CD14-positive monocyte (primary cell): Measurements from ENCODE around the gene SH3BP5L. TPM values are rescaled to one million over a fixed set of nuclear protein-coding genes. Genes with fewer than 3 reads are reported as not detected.

ENCODE experiments used
- DNase-seq, 3 donors: peaks; one replicate each; pipeline ENCODE4 v3.0.0-alpha.2; 2011 to 2022
- H2AFZ ChIP-seq: 2 replicates; pipeline ENCODE4 v1.6.0; 2012; ENCODE audit warnings: mild to moderate bottlenecking, low read depth, low read length, inconsistent platforms; ENCODE audit not compliant: insufficient read depth, poor library complexity, severe bottlenecking
- H3K27ac ChIP-seq, 2 donors: 1 replicate in 1 of 2; 2 replicates in 1 of 2; pipeline ENCODE4 v1.5.1; 2012 to 2013; ENCODE audit warnings: low read length in 2 of 2, control low read depth in 1 of 2, inconsistent platforms in 1 of 2, low read depth in 1 of 2, mild to moderate bottlenecking in 1 of 2
- H3K27me3 ChIP-seq, 2 donors: one replicate each; pipeline versions ENCODE4 v1.6.0 to v1.6.1; 2011 to 2013; ENCODE audit warnings: low read length in 2 of 2; ENCODE audit not compliant: control insufficient read depth in 2 of 2, insufficient read depth in 2 of 2
- H3K36me3 ChIP-seq, 2 donors: replicated peaks in 1 of 2; 1 replicate in 1 of 2; 2 replicates in 1 of 2; pipeline versions ENCODE4 v1.5.1 to v1.6.1; 2012 to 2013; ENCODE audit warnings: low read length in 2 of 2, control low read depth in 1 of 2, inconsistent platforms in 1 of 2, mild to moderate bottlenecking in 1 of 2; ENCODE audit not compliant: insufficient read depth in 2 of 2, control insufficient read depth in 1 of 2
- H3K4me1 ChIP-seq, 2 donors: 1 replicate in 1 of 2; 2 replicates in 1 of 2; pipeline versions ENCODE4 v1.5.1 to v1.6.1; 2012 to 2013; ENCODE audit warnings: low read length in 2 of 2, control low read depth in 1 of 2, inconsistent platforms in 1 of 2, mild to moderate bottlenecking in 1 of 2, moderate library complexity in 1 of 2; ENCODE audit not compliant: insufficient read depth in 2 of 2, control insufficient read depth in 1 of 2
- H3K4me2 ChIP-seq: replicated peaks from 2 replicates; pipeline ENCODE3; 2012; ENCODE audit warnings: low read length, moderate library complexity, mild to moderate bottlenecking; ENCODE audit not compliant: poor library complexity, severe bottlenecking; ENCODE audit errors: extremely low read depth
- H3K4me3 ChIP-seq, 3 experiments: fragments of 200-600 bp in 1 of 3; sonication (generic) in 1 of 3; replicated peaks in 1 of 3; 1 replicate in 2 of 3; 2 replicates in 1 of 3; pipeline ENCODE4 v1.5.1; 2011 to 2013; ENCODE audit warnings: low read length in 3 of 3, mild to moderate bottlenecking in 3 of 3, control low read depth in 2 of 3, low read depth in 2 of 3, inconsistent platforms in 1 of 3, moderate library complexity in 1 of 3
- H3K79me2 ChIP-seq: 2 replicates; pipeline ENCODE4 v1.6.0; 2012; ENCODE audit warnings: mild to moderate bottlenecking, control low read depth, inconsistent platforms, low read length, moderate library complexity; ENCODE audit not compliant: insufficient read depth
- H3K9ac ChIP-seq: 2 replicates; pipeline ENCODE4 v1.6.0; 2017; ENCODE audit warnings: low read length, mild to moderate bottlenecking; ENCODE audit not compliant: insufficient read depth, poor library complexity, severe bottlenecking
- H3K9me3 ChIP-seq, 2 donors: replicated peaks in 1 of 2; 1 replicate in 1 of 2; 2 replicates in 1 of 2; pipeline versions ENCODE4 v1.5.1 to v1.6.1; 2012 to 2013; ENCODE audit warnings: low read length in 2 of 2, control low read depth in 1 of 2; ENCODE audit not compliant: control insufficient read depth in 1 of 2, insufficient read depth in 1 of 2
- H4K20me1 ChIP-seq: 2 replicates; pipeline ENCODE4 v1.6.0; 2012; ENCODE audit warnings: mild to moderate bottlenecking, low read length, control low read depth, moderate library complexity; ENCODE audit not compliant: insufficient read depth
- H3K27ac Mint-ChIP-seq, 7 donors: one replicate each; pipeline ENCODE4 v1.8.0; 2020; ENCODE audit warnings: mild to moderate bottlenecking in 7 of 7, mixed read lengths in 7 of 7, moderate library complexity in 6 of 7, inconsistent platforms in 2 of 7
- H3K27me3 Mint-ChIP-seq, 3 donors: one replicate each; pipeline ENCODE4 v1.8.0; 2021 to 2022; ENCODE audit warnings: low read depth in 3 of 3, mild to moderate bottlenecking in 3 of 3, mixed read lengths in 3 of 3, moderate library complexity in 3 of 3, inconsistent platforms in 1 of 3
- H3K36me3 Mint-ChIP-seq, 2 donors: one replicate each; pipeline ENCODE4 v1.8.0; 2020; ENCODE audit warnings: mixed read lengths in 2 of 2, inconsistent platforms in 1 of 2, mild to moderate bottlenecking in 1 of 2
- H3K4me1 Mint-ChIP-seq: one replicate; pipeline ENCODE4 v1.8.0; 2020; ENCODE audit warnings: mild to moderate bottlenecking, mixed read lengths
- H3K4me3 Mint-ChIP-seq, 2 donors: one replicate each; pipeline ENCODE4 v1.8.0; 2020; ENCODE audit warnings: mild to moderate bottlenecking in 2 of 2, mixed read lengths in 2 of 2, moderate library complexity in 1 of 2
- H3K9me3 Mint-ChIP-seq, 7 donors: one replicate each; pipeline ENCODE4 v1.8.0; 2020 to 2022; ENCODE audit warnings: mixed read lengths in 7 of 7, mild to moderate bottlenecking in 6 of 7, moderate library complexity in 6 of 7, inconsistent platforms in 2 of 7
- WGBS: methylation state at CpG from one replicate; pipeline ENCODE4 v1.1.5; 2013; ENCODE audit warnings: missing lambda C conversion rate; ENCODE audit not compliant: insufficient coverage; 5-methylcytosine and 5-hydroxymethylcytosine counted together
- intact Hi-C, 2 donors: fragments of 100-400 bp; cut with micrococcal nuclease; formaldehyde crosslinking; loops; one replicate each; pipeline versions ENCODE4 v1.15.0 to v1.15.1; 2023
- polyA plus RNA-seq, 3 donors: library from polyadenylated mRNA; depleted of rRNA in 1 of 3; unstranded in 2 of 3; stranded (reverse) in 1 of 3; fragments of 300-500 nt in 2 of 3; fragments of >200 nt in 1 of 3; fragmentation: Illumina TruSeq in 2 of 3; gene quantifications; 1 replicate in 2 of 3; 2 replicates in 1 of 3; pipeline ENCODE4 v1.2.3, GENCODE V29; 2012 to 2021
- TF ChIP-seq, protein P1 (sequence below): fragments of 200-600 bp; IDR thresholded peaks from one replicate; pipeline ENCODE4 v1.8.0; 2022; ENCODE audit warnings: antibody characterized with exemption, mild to moderate bottlenecking

The SH3BP5L gene
- polyA plus RNA-seq, 3 donors = 4.0 to 15.7 (median 4.3) TPM

DNA sequence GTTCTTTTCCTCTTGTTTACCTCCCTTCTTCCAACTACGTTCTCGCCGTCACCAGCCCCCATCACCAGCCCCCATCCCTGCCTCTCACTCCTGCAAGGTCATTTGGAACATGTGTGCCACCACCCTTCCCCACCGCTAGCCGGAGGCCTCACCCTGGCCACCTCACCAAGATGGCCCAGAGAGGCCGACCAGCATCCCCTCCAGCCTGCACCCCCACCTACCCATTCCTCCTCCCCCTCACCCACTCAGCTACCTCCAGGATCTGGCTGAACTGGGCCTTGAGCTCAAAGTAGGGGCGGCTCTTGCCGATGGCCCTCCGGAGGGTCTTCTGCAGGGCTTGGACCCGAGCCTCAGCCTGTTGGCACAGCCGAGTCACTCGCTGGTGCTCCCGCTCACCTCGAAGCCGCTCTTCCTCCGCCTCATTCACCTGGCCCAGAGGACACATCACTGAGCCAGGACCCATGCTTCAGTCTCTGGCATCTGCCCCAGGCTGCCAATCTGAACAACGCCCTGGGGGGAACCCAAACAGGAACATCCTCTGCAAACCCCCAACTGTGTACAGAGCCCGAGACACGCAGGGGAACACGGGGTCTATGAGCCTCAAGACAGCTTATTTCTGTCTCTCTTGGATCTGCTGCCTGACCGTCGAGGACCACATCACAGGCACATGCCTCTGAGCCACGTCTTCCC is 12.8 kb downstream of the SH3BP5L start:
- H2AFZ ChIP-seq = no peak overlapping the region

More for the DNA sequence above, 12.8 kb downstream of the SH3BP5L start:
- Histone ChIP-seq H3K36me3 (peaks cover 47 to 60% of the 10 kb centered on the region in 2 donors), H3K4me3 (no peak overlapping the region), H3K4me2 (no peak overlapping the region), H3K9me3 (no peaks in the 10 kb centered on the region), H3K9ac (no peak overlapping the region), H3K79me2 (peaks cover 11% of the 10 kb centered on the region), H3K4me1 (peaks cover 57% of the 10 kb centered on the region in 2 donors), H4K20me1 (peaks cover 11% of the 10 kb centered on the region), H3K27ac (peak overlapping the region in 1 of 2 donors; percentile 49), H3K27me3 (no peaks in the 10 kb centered on the region)
- Mint-ChIP-seq H3K4me1 (peaks cover 59% of the 10 kb centered on the region), H3K27me3 (peaks cover 0 to 3% (median 0%) of the 10 kb centered on the region in 3 donors), H3K27ac (peak overlapping the region in 6 of 7 donors; percentile 22 to 84 (median 74)), H3K36me3 (peaks cover 60 to 68% of the 10 kb centered on the region in 2 donors), H3K9me3 (no peaks in the 10 kb centered on the region), H3K4me3 (no peak overlapping the region)
- DNase-seq = no peak
- intact Hi-C loops = no loop called here
- 96% methylated on average over 23 of the region's 23 CpGs for WGBS
- TF ChIP-seq, protein P1, sequence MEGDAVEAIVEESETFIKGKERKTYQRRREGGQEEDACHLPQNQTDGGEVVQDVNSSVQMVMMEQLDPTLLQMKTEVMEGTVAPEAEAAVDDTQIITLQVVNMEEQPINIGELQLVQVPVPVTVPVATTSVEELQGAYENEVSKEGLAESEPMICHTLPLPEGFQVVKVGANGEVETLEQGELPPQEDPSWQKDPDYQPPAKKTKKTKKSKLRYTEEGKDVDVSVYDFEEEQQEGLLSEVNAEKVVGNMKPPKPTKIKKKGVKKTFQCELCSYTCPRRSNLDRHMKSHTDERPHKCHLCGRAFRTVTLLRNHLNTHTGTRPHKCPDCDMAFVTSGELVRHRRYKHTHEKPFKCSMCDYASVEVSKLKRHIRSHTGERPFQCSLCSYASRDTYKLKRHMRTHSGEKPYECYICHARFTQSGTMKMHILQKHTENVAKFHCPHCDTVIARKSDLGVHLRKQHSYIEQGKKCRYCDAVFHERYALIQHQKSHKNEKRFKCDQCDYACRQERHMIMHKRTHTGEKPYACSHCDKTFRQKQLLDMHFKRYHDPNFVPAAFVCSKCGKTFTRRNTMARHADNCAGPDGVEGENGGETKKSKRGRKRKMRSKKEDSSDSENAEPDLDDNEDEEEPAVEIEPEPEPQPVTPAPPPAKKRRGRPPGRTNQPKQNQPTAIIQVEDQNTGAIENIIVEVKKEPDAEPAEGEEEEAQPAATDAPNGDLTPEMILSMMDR = no peak
